Stomach (tissue), 4 donors: ENCODE data around the gene PRKRA.

ENCODE experiments used
- POLR2A ChIP-seq, 4 donors: fragments of 450-650 bp; IDR thresholded peaks; one replicate each; pipeline ENCODE4 v1.6.1; 2016; ENCODE audit warnings: antibody characterized with exemption in 4 of 4, control low read depth in 2 of 4, mild to moderate bottlenecking in 1 of 4, moderate library complexity in 1 of 4
- TF ChIP-seq, protein P1 (sequence below), 7 experiments: fragments of 450-650 bp in 4 of 7; fragments of 200-600 bp in 3 of 7; sonication (generic) in 3 of 7; IDR thresholded peaks; one replicate each; pipeline ENCODE4 v1.5.1; 2016 to 2019; ENCODE audit warnings: antibody characterized with exemption in 7 of 7, control low read depth in 2 of 7, mild to moderate bottlenecking in 1 of 7

DNA sequence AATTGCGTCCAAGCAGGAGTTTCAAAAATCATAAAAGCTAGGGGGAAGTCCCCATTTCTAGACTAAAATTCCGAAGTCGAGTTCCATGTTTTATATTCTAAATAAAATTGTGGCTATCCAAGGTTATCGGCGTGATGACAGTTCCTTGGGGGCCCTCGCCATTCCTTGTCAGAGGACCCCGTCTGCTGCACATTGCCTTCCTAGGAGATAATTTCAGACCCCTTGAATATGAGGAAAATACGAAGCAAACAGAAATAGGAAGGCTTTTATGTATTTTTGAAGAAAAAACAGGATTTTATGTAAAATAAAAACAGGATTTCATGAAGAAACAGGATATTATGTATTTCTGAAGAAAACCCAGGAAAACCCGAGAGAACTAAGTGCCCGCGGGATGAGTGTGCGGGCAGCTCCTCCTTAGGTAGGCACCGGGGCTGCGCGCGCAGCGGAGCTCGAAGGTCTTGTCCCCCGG is 28.8 kb upstream of the PRKRA start:
- TF ChIP-seq, protein P1, sequence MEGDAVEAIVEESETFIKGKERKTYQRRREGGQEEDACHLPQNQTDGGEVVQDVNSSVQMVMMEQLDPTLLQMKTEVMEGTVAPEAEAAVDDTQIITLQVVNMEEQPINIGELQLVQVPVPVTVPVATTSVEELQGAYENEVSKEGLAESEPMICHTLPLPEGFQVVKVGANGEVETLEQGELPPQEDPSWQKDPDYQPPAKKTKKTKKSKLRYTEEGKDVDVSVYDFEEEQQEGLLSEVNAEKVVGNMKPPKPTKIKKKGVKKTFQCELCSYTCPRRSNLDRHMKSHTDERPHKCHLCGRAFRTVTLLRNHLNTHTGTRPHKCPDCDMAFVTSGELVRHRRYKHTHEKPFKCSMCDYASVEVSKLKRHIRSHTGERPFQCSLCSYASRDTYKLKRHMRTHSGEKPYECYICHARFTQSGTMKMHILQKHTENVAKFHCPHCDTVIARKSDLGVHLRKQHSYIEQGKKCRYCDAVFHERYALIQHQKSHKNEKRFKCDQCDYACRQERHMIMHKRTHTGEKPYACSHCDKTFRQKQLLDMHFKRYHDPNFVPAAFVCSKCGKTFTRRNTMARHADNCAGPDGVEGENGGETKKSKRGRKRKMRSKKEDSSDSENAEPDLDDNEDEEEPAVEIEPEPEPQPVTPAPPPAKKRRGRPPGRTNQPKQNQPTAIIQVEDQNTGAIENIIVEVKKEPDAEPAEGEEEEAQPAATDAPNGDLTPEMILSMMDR (IDR thresholded peaks at IDR 0.05): peak in 1 of 7 experiments; percentile 6
- TF ChIP-seq POLR2A (IDR thresholded peaks at IDR 0.05): no peak
